HG03064 (cell line): Measurements from ENCODE around the gene CFAP206.
"Not testable (repeated sequence)": the region's sequence is repeated elsewhere in the genome, so short reads cannot be mapped to it uniquely, and the experiment has no call there.

Experiments
- ATAC-seq: cut with Tn5 transposase; IDR thresholded peaks from one replicate; pipeline ENCODE4 v1.9.1; 2021; ENCODE audit warnings: low read depth; ENCODE audit not compliant: unreplicated experiment

The CFAP206 gene

DNA sequence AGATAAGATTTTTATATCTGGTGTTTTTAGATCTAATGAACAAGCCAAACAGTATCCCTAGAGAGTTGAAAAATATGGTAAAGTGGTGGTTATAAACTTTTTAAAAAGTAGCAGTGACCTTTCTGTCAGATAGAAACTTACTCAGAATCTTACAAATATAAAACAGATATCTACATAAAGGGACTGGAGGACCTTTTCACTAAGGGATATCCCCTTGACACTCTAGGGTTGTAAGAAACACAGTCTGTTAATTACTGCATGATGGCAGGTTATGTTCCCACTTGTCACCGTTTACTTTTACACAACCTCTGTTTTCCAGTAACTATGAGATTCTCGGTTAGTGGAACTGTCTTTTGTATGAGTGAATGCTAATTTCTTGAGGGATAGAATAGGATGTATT is 11.5 kb downstream of the CFAP206 start:
- ATAC-seq = no peak

DNA sequence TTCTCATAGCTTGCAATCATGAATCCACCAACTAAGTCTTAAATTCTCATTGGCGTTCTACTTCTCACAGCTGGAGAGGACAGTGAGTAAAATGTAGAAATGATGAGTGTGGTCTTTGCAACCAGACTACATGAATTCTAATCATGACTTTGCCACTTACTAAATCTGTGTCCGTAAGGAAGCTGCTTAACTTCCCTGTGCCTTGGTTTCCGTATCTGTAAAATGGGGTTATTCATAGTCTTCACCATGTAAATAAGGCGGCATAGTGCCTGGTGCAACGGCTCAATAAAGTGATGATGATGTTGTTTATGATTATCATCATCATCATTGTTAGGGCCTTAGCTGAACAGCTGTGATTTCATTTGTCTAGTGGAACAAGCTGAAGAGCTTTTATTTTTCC is 12.6 kb downstream of the CFAP206 start:
- ATAC-seq = no peak

DNA sequence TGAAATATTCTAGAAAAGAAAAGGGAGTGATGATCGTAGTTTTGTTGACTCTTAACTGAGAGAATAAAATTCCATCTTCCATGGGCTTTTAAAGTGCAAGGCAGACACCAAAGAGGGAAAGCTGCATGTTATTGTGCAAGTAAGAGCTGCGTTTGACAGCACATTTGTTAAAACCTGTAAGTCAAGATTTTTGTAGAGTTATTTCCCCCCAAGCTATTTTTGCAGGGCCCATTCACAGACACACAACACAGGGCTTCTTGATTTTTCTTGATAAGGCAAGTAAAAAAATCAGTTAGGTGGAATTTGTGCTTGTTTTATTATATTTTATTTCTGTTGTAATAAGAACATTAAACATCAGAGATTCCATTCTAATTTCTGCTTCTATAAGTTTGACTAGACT is 13.8 kb downstream of the CFAP206 start:
- no peak for ATAC-seq

DNA sequence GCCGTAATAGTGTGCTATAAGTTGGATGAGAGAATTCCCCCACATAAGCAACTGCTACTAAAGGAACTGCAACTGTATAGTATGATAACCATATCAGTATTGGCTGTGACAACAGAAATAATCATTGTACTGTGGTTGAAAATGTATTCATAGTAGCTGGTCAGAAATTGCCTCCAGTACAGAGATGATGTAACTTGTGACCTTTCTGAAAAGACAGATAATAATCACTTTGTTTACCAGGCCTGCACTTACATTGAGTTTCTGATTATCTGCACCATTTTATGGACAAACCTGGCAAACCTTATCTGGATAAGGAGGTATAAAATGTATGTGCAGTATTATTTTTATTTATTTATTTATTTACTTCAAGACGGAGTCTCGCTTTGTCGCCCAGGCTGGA is 19.0 kb downstream of the CFAP206 start:
- ATAC-seq = no peak

DNA sequence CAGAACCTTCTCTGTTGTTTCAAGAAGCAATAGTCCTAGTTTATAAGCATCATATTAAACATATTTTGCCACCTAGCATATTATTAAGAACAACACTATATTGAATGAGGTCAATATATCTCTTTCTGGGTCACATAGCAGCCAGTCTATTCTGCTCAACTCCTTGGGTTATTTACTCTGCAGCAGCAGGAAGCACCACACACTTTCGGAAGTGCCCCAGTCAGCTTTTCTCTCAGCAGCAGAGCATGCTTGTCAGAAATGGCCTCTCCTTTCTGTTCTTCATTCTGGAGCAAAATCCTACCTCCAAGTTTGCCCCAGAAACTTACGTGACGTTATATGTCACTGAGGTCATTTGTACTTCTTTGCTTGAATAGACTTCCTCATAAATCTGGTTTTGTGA is 22.7 kb downstream of the CFAP206 start:
- no peak for ATAC-seq

DNA sequence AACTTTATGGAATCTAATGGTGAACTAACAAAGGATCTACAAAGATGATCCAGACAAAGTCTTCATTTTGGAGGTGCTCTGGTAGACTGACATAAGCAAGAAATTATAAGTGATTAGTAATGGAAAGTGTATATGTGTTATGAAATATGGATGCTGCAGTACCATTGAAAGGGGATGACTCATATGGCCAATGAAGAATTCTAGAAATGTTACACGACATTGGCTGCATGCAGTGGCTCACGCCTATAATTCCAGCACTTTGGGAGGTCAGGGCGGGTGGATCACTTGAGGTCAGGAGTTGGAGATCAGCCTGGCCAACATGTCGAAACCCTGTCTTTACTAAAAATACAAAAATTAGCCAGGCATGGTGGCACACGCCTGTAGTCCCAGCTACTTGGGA is 23.5 kb downstream of the CFAP206 start:
- ATAC-seq = no peak

DNA sequence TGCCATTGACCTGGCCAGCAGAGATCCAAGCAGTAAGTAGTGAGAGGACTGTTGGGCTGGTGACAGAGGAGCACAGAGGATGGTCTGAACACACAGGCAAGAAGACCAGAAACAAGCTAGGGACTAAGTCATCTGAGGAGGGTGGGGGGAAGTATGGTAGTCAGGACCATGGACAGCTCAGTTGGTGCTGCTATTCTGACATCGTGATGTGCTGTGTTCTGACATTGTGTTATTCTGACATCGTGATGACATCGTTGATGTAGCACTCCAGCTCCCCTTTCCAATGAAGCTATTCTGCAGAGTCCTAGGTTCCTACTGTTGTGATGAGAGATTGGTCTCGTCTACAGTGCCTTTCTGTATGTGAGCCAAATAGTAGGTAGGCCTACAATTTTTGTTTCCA is 28.7 kb downstream of the CFAP206 start:
- no peak for ATAC-seq

DNA sequence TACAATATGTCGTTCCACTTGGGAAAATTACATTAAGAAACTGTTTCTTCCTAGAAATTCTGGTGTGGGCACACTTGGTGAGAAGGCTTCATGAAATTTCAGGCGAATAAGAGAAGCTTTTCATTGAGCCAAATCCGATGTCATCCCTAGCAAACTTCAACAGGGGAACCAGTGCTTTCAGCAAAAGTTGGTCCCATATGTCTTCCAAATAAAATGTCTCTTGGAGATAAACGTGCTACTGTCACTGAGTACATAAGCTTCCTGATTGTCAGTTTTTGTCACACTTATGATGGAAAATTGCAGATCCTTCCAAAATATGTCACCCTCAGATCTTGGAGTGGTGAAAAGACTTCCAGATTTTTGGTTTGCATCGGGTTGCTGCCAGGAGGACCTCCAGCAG is 33.9 kb downstream of the CFAP206 start:
- no peak for ATAC-seq

DNA sequence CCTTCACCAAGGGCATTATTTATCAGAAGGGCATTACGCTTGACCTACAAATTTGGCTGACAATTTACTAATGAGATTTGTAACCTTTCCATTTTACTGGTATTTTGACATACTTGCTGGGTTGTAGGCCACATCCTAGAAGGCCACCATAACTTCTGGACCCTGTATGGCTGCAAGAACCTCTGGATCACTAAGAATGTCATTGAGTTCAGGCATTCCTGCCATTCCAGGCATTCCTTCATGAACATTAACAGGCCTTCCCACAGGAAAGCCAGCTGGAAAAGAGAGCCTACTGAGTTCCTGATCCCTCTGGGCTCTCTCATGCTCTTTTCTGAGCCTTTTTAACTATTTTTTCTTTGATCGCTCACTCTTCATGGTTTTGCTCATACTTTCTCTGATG is 36.6 kb downstream of the CFAP206 start:
- ATAC-seq = no peak

DNA sequence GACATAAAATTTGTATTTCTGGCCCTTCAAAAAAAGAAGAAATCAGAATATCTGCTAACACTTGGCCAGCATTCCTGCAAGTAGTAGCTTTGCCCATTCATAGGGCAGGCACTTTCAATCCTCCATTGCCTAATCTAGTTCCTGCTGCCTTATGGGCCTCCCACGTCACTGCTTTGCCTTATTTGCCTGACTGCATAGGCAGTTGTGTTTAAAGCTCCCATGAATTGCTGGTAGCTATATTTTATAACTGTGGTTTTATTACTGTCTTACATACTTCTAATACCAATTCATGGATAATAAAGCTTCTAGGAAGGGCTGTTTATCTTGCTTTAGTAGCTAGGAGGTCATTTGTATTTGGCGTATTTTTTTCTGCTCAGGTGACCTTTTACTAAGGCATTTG is 57.3 kb downstream of the CFAP206 start:
- no peak for ATAC-seq

DNA sequence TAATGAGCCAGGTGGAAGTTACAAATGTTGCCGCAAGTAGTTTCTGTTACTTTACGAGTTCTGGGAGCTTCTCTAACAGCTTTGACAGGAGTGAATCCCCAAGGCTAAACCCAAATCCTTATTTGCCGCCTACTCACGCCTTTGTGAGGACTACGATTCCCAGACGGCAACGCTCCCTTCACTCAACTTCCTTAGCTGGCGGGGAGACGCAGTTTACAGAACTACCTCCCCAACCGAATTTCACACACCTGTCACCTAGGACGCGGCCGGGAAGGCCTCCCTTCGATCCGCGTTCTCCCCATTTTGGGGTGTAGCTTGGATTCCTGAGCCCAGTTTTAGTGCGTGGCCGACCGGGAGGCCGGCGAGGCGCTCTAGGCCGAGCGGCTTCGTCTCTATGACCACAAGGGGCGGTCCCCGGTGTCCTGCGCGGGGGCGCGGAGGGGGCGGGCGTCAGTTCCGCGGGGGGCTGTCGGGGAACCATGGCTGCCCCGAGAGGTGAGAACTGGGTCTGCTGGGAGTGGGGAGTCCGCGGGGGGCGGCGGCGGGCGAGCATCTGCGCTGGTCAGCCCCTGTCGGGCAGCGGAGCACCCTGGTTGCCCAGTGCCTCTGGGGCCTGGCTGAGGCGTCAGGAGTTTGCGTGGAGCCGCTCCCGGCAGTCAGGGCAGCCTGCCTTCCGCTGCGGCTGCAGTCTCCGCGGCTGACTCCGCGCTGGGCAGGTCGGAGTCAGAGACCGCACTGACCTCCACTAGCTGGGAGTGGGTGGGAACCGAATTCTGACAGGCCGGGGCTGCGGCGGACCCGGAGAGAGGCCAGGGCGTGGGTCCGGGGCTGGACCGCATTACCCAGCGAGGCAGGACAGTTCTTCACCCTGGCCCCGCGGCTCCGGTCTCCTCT is 65.0 kb downstream of the CFAP206 start, which contains the start of gene SLC35A1:
SLC35A1 (plus strand) TSS at position 450 of the 894 bp plus-strand sequence; CDS start at position 480, 30 bp downstream.
- peak; percentile 95 for ATAC-seq

DNA sequence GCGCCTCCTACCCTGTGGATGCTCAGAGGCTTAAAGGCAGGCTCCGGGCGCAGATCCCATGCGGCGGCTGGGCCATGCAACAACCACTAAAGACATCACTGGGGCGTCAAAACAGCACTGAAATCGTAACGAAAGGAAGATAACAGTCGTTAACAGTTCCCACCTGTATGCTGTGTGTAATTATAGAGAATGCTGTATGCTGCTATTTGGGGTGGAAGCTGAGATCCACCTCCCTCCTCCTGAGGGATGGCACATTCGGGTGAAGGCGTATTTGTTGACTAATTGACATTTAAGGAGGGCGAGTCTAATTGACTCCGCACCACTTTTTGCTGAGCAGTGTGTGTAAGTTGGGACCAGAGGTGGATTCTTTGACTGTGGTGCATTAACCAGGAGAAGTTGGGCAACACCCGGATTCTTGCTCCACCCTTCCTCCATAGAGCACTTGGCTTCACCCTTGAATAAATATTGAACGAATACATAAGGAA is 65.7 kb downstream of the CFAP206 start:
- ATAC-seq = peak; percentile 70

DNA sequence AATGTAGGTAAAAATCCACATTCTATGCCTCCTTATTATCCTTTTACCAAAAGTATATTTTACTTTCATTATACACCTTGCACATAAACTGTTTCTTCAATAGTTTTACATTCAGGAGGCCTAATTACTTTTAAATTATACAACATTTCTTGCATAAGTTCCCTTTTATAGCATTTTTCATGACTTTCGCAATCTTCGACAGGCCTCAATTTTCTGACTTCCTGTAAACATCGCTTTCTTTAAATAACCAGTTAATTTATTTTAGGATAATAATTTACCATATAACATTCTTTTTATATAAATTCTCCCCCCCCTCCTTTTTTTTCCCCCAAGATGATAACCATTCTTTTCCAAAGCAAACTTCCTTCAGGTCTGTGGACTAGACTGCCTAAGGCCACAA is 74.2 kb downstream of the CFAP206 start:
- no peak for ATAC-seq

DNA sequence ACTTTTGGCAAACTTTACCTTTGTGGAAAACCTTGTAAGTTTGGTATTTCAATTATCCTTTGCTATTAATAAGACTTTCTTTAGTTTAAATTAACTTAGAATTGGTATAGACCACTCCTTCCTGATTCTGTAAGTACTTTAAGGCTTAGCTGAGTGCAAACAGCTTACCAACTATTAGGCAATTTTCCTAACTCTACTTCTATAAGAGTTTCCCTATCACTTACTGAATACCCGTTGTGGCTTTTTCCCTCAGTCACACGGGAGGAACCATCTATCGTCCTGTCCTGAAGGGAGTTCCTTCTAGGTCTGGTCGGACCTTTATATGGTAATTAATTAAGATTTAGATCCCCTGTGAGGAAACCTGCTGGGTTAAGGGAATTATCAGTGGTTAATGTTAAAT is 74.6 kb downstream of the CFAP206 start:
- no peak for ATAC-seq

DNA sequence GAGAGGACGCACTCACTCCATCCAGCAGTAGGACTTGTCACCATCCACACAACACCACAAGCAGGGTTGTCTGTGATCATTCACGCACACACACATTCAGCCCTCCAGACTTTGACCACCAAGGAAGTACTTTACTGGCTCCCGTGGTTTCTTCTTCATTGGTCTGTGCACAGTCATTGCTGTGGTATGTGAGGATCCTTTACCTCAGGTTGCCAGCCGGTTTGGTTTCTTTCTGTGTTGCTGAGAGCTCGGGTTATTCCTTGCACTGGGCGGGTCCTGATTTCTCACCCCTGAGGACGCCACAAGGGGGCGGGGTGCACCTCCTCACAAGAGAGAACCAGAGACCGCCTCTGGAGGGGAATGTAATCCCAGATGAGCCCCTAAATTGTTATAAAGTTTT is 76.2 kb downstream of the CFAP206 start:
- no peak for ATAC-seq

DNA sequence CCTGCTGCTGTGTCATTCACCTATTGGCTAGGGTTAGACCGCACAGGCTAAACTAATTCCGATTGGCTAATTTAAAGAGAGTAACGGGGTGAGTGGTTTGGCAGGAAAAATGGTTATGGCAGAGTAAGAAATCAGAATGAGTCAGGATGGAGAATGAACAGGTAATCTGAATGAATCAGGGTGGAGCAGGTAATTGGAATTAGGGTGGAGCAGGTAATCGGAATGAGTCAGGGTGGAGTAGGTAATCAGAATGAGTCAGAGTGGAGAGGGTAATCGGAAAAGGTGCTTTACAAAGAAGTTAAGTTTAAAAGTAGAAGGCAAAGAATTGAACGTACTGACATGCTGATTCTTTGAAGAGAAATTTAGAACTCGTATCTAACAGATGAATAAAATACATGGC is 76.7 kb downstream of the CFAP206 start:
- ATAC-seq = no peak

DNA sequence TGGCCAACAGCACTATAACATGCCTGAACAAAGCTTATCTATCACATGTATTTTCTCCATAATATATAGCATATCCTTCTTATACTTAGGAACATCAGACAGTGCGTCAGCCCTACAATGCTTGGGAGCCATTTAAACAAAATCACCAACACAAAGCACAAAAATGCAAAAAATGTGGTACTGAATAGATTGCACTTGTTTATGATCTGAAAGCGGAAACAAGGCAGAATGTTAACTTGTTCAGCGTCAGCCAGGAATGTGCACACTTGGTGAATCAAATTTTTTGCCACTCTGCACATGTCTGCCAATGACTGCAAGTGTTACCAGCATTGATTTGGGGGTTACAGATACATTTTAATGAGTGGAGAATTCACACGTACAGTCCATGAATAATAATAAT is 79.8 kb downstream of the CFAP206 start:
- no peak for ATAC-seq

DNA sequence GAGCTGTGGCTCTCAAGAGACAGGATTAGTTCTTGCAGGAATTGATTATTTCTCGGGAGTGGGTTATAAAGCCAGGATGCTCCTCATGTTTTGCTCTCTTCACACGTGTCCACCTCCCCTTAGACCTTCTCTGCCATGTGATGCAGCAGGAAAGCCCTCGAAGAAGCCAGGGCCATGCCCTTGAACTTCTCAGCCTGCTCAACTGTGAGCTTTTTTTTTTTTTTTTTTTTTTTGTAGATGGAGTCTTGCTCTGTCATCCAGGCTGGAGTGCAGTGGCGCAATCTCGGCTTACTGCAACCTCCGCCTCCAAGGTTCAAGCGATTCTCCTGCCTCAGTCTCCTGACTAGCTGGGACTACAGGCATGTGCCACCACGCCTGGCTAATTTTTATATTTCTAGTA is 81.6 kb downstream of the CFAP206 start:
- not testable (repeated sequence) for ATAC-seq

DNA sequence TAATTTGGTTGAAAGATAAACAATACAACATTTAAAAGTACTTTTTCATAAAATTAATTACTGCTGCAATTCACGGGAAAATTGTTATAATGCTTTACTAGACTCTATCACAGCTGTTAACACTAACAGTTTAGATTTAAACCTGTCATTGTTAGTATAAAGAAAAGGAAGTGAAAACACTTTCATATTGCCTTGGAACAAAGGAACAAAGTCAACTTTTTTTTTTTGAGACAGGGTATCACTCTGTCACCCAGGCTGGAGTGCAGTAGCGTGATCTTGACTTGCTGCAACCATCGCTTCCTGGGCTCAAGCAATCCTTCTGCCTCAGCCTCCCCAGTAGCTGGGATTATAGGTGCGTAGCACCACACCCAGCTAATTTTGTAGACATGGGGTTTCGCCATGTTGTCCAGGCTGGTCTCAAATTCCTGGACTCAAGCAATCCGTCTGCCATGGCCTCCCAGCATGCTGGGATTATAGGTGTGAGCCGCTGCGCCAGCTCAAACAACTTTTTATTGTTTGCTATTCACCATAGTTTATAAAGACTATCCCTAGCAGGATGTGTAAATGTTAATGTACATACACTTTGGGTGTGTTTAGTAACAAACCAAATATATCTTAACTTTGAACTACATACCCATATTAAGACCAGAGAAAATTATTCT is 87.1 kb downstream of the CFAP206 start:
- no peak for ATAC-seq

DNA sequence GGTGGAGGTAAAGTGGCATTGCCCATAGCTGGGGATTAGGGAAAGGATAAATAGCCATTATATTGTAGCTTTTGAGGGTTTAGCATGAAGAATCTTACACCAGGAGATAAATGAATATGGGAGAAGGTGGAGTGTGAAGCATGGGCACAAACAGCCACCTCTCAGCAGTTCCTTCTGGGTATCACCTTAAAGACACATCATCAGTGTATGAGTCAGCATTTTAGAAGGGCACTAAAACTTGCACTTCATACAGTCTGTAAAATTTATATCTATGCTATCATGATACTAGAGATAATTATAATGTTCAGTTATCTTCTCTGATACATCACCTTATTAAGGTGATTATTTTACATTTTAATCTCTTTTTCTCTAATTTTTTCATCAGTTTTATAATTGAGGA is 90.3 kb downstream of the CFAP206 start:
- no peak for ATAC-seq

DNA sequence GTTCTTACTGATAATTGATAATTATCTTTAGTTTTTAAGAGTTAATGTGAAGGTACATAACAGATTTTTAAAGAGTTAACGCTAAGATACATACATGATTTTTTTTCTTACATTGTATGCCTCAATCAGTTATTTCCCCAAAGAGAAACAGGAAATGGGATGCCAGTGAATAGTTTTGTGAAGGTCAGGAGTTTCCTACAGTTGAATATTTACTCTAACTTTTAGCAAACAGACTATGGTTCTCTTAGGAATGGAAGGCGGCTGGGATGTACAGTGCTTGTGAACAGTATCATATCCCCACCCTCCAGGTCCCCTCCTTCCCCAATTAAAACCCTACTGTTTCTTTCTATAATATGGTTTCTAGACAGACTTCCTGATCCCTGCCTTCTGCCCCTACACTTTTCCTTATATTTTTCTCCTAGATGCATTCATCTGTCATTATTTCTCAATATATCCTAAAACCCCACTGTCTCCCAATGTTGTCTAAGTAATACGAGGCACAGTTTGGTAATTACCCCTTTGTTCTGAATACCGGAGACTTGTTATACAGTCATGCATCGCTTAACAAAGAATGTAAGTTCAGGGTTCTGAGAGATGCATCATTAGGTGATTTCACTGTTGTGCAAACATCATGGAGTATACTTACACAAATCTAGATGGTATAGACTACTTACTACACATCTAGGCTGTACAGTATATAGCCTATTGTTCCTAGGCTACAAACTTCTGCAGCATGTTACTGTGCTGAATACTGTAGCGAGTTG is 94.2 kb downstream of the CFAP206 start:
- no peak for ATAC-seq
